ENCODE results near the gene ALDH7A1. TPM values are rescaled to one million over a fixed set of nuclear protein-coding genes. Genes with fewer than 3 reads are reported as not detected.
"Not testable (repeated sequence)": the region's sequence is repeated elsewhere in the genome, so short reads cannot be mapped to it uniquely, and the experiment has no call there.

ALDH7A1 gene
- total RNA-seq, 1 donor from 2014 or later = 246 TPM

DNA sequence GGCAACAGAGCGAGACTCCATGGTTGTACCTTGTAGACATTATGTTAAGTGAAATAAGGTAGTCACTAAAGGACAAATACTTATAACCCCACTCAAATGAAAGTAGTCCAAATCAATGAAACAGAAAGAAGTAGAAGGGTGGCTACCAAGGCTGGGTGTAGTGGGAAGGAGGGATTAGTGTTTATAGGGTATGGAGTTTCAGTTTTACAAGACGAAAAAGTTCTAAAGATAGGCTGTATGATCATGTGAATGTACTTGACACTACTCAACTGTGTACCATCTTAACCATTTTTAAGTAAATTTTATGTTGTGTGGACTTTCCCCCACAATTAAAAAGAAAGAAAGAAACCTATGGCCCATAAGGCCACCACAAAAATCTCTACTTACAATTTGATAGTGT, 32.2 kb downstream of the ALDH7A1 start:
- TF ChIP-seq, protein P1, sequence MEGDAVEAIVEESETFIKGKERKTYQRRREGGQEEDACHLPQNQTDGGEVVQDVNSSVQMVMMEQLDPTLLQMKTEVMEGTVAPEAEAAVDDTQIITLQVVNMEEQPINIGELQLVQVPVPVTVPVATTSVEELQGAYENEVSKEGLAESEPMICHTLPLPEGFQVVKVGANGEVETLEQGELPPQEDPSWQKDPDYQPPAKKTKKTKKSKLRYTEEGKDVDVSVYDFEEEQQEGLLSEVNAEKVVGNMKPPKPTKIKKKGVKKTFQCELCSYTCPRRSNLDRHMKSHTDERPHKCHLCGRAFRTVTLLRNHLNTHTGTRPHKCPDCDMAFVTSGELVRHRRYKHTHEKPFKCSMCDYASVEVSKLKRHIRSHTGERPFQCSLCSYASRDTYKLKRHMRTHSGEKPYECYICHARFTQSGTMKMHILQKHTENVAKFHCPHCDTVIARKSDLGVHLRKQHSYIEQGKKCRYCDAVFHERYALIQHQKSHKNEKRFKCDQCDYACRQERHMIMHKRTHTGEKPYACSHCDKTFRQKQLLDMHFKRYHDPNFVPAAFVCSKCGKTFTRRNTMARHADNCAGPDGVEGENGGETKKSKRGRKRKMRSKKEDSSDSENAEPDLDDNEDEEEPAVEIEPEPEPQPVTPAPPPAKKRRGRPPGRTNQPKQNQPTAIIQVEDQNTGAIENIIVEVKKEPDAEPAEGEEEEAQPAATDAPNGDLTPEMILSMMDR (IDR thresholded peaks at IDR 0.05; ENCODE audit: unreplicated experiment) = no peak
- DNase-seq (ENCODE audit: low spot score, unreplicated experiment) = no peak
- H3K27me3 Mint-ChIP-seq = no peaks in the 10 kb centered on the region
- H3K9me3 Mint-ChIP-seq (ENCODE audit: low read depth) = no peaks in the 10 kb centered on the region
- peak overlapping the region; percentile 49 for H3K27ac Mint-ChIP-seq
- H3K36me3 Mint-ChIP-seq (ENCODE audit: insufficient read depth) = peaks cover 43% of the 10 kb centered on the region
- no peaks in the 10 kb centered on the region for H3K4me1 Mint-ChIP-seq (ENCODE audit: low read depth)
- no peak overlapping the region for H3K4me3 Mint-ChIP-seq (ENCODE audit: low read depth)

DNA sequence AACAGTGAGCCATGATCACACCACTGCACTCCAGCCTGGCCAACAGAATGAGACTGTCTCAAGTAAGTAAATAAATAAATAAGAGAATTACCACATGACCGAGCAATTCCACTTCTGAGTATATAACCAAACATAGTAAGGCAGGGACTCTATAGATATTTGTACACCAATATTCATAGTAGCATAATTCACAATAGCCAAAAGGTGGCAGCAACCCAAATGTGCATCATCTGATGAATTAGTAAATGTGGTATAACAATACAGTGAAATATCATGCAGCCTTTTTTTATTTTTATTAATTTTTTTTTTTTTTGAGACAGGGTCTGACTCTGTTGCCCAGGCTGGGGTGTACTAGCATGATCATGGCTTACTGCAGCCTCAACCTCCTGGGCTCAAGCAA, 33.1 kb downstream of the ALDH7A1 start:
- Mint-ChIP-seq H3K27me3 (no peaks in the 10 kb centered on the region), H3K36me3 (ENCODE audit: insufficient read depth) (peaks cover 39% of the 10 kb centered on the region), H3K4me3 (ENCODE audit: low read depth) (no peak overlapping the region), H3K27ac (peak overlapping the region; percentile 52), H3K4me1 (ENCODE audit: low read depth) (no peaks in the 10 kb centered on the region), H3K9me3 (ENCODE audit: low read depth) (no peaks in the 10 kb centered on the region)
- TF ChIP-seq, protein P1 (IDR thresholded peaks at IDR 0.05; ENCODE audit: unreplicated experiment) = no peak
- no peak for DNase-seq (ENCODE audit: low spot score, unreplicated experiment)

DNA sequence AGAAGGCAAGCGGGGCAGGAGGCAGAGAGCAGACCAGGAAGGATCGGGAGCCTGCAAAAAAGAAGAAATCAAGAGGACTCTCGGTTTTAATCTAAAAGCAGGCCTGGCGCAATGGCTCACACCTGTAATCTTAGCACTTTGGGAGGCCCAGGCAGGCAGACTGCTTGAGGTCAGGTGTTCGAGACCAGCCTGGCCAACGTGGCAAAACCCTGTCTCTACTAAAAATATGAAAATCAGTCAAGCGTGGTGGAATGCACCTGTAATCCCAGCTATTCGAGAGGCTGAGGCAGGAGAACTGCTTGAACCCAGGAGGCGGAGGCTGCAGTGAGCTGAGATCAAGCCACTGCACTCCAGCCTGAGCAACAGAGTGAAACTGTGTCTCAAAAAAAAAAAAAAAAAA, 39.9 kb downstream of the ALDH7A1 start:
- H3K9me3 Mint-ChIP-seq (ENCODE audit: low read depth); H3K4me3 Mint-ChIP-seq (ENCODE audit: low read depth); DNase-seq (ENCODE audit: low spot score, unreplicated experiment); H3K27me3 Mint-ChIP-seq; H3K27ac Mint-ChIP-seq; H3K4me1 Mint-ChIP-seq (ENCODE audit: low read depth): not testable (repeated sequence)
- H3K36me3 Mint-ChIP-seq (ENCODE audit: insufficient read depth) = peaks cover 38% of the 10 kb centered on the region

- Mint-ChIP-seq H3K27ac (no peak overlapping the region), H3K27me3 (no peaks in the 10 kb centered on the region), H3K36me3 (ENCODE audit: insufficient read depth) (peaks cover 36% of the 10 kb centered on the region), H3K4me1 (ENCODE audit: low read depth) (no peaks in the 10 kb centered on the region), H3K9me3 (ENCODE audit: low read depth) (no peaks in the 10 kb centered on the region), H3K4me3 (ENCODE audit: low read depth) (no peak overlapping the region)
- no peak for DNase-seq (ENCODE audit: low spot score, unreplicated experiment)
- TF ChIP-seq, protein P1 (IDR thresholded peaks at IDR 0.05; ENCODE audit: unreplicated experiment) = no peak
Observed at GRCh38 chr5:126552614-126553013, 42.4 kb downstream of the ALDH7A1 start.

GRCh38 chr5:126544087-126544740, 50.8 kb downstream of the ALDH7A1 start:
- H3K27ac Mint-ChIP-seq = no peak overlapping the region
- H3K4me1 Mint-ChIP-seq (ENCODE audit: low read depth) = peaks cover 6% of the 10 kb centered on the region
- TF ChIP-seq, protein P1 (IDR thresholded peaks at IDR 0.05; ENCODE audit: unreplicated experiment) = peak; percentile 58
- no peak overlapping the region for H3K4me3 Mint-ChIP-seq (ENCODE audit: low read depth)
- DNase-seq (ENCODE audit: low spot score, unreplicated experiment) = no peak
- no peaks in the 10 kb centered on the region for H3K9me3 Mint-ChIP-seq (ENCODE audit: low read depth)
- H3K27me3 Mint-ChIP-seq = no peaks in the 10 kb centered on the region
- peaks cover 23% of the 10 kb centered on the region for H3K36me3 Mint-ChIP-seq (ENCODE audit: insufficient read depth)

DNA sequence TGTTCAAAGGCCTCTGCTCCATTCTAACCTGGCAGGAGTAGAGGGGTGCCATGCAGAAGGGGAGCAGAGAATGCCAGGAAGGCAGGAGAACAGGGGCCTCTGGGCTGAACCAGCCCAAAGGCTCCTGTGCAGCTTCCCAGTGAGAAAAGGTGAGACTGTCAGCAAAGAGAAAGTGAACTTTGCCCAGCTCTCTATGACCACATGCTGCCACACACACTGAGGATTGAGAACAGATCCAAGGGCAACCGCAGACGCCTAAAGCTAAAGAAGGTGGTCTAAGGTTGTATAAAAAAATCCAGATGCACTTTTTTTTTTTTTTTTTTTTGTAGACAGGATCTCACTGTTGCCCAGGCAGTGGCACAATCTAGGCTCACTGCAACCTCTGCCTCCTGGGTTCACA, 51.4 kb downstream of the ALDH7A1 start:
- H3K27ac Mint-ChIP-seq = peak overlapping the region; percentile 2
- no peak overlapping the region for H3K4me3 Mint-ChIP-seq (ENCODE audit: low read depth)
- TF ChIP-seq, protein P1 (IDR thresholded peaks at IDR 0.05; ENCODE audit: unreplicated experiment) = no peak
- peaks cover 9% of the 10 kb centered on the region for H3K4me1 Mint-ChIP-seq (ENCODE audit: low read depth)
- H3K27me3 Mint-ChIP-seq = no peaks in the 10 kb centered on the region
- no peak for DNase-seq (ENCODE audit: low spot score, unreplicated experiment)
- H3K36me3 Mint-ChIP-seq (ENCODE audit: insufficient read depth) = peaks cover 23% of the 10 kb centered on the region
- no peaks in the 10 kb centered on the region for H3K9me3 Mint-ChIP-seq (ENCODE audit: low read depth)

All from progenitor cell of endocrine pancreas (in vitro differentiated cells).